HUES64 (cell line): ENCODE measurements around the gene AKAP13.
A peak's percentile ranks its signal among the peaks of the same experiment; 100 is the strongest.

Experiments used
- H3K27ac ChIP-seq: 2 replicates; pipeline ENCODE4 v1.7.0; 2013; ENCODE audit warnings: low read depth, low read length, inconsistent platforms
- H3K27me3 ChIP-seq: 2 replicates; pipeline ENCODE4 v1.6.1; 2013; ENCODE audit warnings: mild to moderate bottlenecking, low read length; ENCODE audit not compliant: insufficient read depth
- H3K36me3 ChIP-seq: 2 replicates; pipeline ENCODE4 v1.6.1; 2013; ENCODE audit warnings: mild to moderate bottlenecking, low read length; ENCODE audit not compliant: insufficient read depth
- H3K4me1 ChIP-seq: 2 replicates; pipeline ENCODE4 v1.6.1; 2013; ENCODE audit warnings: mild to moderate bottlenecking, low read length, moderate library complexity; ENCODE audit not compliant: insufficient read depth
- H3K4me3 ChIP-seq: 2 replicates; pipeline ENCODE4 v1.5.1; 2013; ENCODE audit warnings: mild to moderate bottlenecking, low read length, moderate library complexity
- H3K9ac ChIP-seq: 2 replicates; pipeline ENCODE4 v1.6.1; 2013; ENCODE audit warnings: mild to moderate bottlenecking, low read depth, low read length
- H3K9me3 ChIP-seq: 2 replicates; pipeline ENCODE4 v1.6.1; 2013; ENCODE audit warnings: low read depth, low read length; ENCODE audit not compliant: insufficient read depth
- WGBS: fragments of 150-250, 120-280 bp; methylation state at CpG from one replicate; pipeline ENCODE4 v1.1.7; 2013; ENCODE audit warnings: missing lambda C conversion rate; 5-methylcytosine and 5-hydroxymethylcytosine counted together

The AKAP13 gene

DNA sequence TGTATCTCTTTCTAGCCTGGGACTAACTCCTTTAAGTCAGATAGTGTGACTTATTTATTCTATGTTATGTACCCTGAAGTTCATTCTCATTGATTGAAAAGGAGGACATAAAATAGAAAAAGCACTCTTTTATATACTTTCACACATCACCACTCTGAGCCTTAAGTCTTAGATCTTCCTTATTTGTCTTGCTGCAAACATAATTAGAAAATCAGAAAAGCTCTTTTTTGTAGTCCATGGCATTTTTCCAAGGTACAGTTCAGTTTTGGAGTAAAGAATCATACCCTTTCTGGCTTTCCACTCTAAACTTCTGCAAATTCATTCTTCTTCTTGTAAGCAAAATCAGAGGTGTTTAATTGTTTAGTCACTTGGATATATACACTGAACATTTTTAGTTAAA is 75.5 kb downstream of the AKAP13 start:
- Histone ChIP-seq H3K9ac (no peak overlapping the region), H3K27me3 (no peaks in the 10 kb centered on the region), H3K27ac (no peak overlapping the region), H3K4me3 (no peak overlapping the region), H3K9me3 (no peaks in the 10 kb centered on the region), H3K4me1 (peaks cover 36% of the 10 kb centered on the region), H3K36me3 (no peaks in the 10 kb centered on the region)

GRCh38 chr15:85456798-85457197 is 76.4 kb downstream of the AKAP13 start:
- no CpG with 5 or more reads among the region's 3 CpGs for WGBS
- Histone ChIP-seq H3K36me3 (no peaks in the 10 kb centered on the region), H3K4me1 (peaks cover 41% of the 10 kb centered on the region), H3K9me3 (no peaks in the 10 kb centered on the region), H3K9ac (no peak overlapping the region), H3K27ac (no peak overlapping the region), H3K4me3 (no peak overlapping the region), H3K27me3 (no peaks in the 10 kb centered on the region)

GRCh38 chr15:85457392-85457968 is 77.1 kb downstream of the AKAP13 start:
- Histone ChIP-seq H3K4me3 (no peak overlapping the region), H3K4me1 (peaks cover 45% of the 10 kb centered on the region), H3K9me3 (no peaks in the 10 kb centered on the region), H3K27me3 (no peaks in the 10 kb centered on the region), H3K27ac (no peak overlapping the region), H3K36me3 (no peaks in the 10 kb centered on the region), H3K9ac (no peak overlapping the region)
- 92% methylated on average over 8 of the region's 8 CpGs for WGBS

DNA sequence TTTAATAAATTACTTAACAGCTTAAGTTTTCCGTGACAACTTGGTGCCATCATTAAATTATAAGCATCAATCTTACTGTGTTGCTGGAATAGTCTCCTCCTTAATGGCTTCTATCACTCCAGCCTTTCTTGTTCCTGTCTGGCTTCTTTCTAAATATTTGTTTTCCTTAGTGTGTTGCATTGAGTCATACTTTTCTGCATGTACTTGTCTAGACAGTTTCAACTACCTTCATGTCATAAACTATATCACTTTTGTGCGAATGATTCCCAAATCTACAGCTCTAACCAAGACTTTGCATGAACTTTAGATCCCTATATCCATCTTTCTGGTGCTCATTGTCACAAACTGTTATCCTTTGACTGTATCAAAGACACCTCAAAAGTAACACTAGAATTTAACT is 78.4 kb downstream of the AKAP13 start:
- Histone ChIP-seq H3K27me3 (no peaks in the 10 kb centered on the region), H3K9me3 (no peaks in the 10 kb centered on the region), H3K4me3 (no peak overlapping the region), H3K4me1 (peaks cover 54% of the 10 kb centered on the region), H3K27ac (no peak overlapping the region), H3K36me3 (no peaks in the 10 kb centered on the region), H3K9ac (no peak overlapping the region)
- WGBS: 98% methylated on average over 2 of the region's 2 CpGs

GRCh38 chr15:85462029-85462428 is 81.6 kb downstream of the AKAP13 start:
- Histone ChIP-seq H3K9ac (no peak overlapping the region), H3K36me3 (no peaks in the 10 kb centered on the region), H3K9me3 (no peaks in the 10 kb centered on the region), H3K27ac (no peak overlapping the region), H3K4me3 (no peak overlapping the region), H3K27me3 (no peaks in the 10 kb centered on the region), H3K4me1 (peaks cover 43% of the 10 kb centered on the region)

DNA sequence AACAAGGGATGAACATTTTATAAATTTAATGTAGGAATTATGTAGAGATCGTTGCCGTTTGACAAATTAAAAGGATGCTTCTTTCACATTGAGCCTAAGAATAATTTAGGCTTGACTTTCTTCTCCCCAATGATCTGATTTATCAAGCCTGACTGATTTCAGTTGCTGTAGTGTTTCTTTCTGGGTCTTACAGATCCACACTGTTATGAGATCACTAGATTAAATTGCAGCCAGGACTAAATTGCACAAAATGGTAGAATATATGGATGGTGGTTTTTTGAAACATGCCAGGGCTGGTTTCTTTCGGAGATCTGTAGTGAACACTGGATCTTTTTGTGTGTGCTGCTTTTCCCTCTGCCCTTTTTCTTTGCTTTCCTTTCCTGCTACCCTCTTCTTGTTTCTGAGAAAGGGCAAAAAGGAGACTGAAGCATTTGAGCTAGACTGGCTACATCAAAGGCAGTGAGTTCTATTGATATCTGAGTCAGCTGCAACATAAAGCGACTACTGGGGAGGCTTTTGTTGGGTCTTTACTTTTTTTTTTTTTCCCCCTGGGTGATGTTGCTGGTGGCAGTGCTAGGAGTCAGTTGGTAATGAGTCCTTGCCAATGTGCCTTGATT is 83.0 kb downstream of the AKAP13 start:
- peak overlapping the region; percentile 56; the same call in 1 of the 2 replicates for H3K27ac ChIP-seq
- WGBS: 58% methylated on average over 4 of the region's 4 CpGs
- peak overlapping the region; percentile 31; the same call in 1 of the 2 replicates for H3K9ac ChIP-seq
- H3K36me3 ChIP-seq: no peaks in the 10 kb centered on the region
- H3K4me3 ChIP-seq: peak overlapping the region; percentile 14; the same call in 1 of the 2 replicates
- peaks cover 48% of the 10 kb centered on the region for H3K4me1 ChIP-seq
- H3K27me3 ChIP-seq: no peaks in the 10 kb centered on the region
- H3K9me3 ChIP-seq: no peaks in the 10 kb centered on the region

DNA sequence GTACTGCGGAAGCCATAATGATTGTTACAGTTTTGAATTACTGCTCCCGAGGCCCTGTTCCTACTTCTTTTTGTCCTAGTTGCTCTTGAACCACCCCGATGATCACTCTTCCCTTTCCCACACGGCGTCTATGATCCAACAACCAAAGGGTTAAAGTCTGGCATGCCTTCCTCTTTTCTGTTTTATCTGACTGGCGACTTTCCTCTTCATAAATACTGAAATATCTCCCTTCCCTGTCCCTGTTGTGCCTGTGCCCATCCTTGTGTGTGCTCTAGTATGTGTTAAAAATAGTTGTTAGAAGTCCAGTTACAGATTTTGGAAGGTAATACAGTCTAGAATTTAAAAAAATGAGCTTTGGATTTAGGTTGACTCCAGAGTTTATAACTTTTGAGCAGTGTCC is 83.6 kb downstream of the AKAP13 start:
- H3K4me3 ChIP-seq: no peak overlapping the region; the same call in 1 of the 2 replicates
- H3K9me3 ChIP-seq: no peaks in the 10 kb centered on the region
- WGBS: 55% methylated on average over 6 of the region's 6 CpGs
- H3K4me1 ChIP-seq: peaks cover 48% of the 10 kb centered on the region
- H3K27me3 ChIP-seq: no peaks in the 10 kb centered on the region
- no peak overlapping the region for H3K9ac ChIP-seq
- no peaks in the 10 kb centered on the region for H3K36me3 ChIP-seq
- peak overlapping the region; percentile 32; the same call in 1 of the 2 replicates for H3K27ac ChIP-seq

DNA sequence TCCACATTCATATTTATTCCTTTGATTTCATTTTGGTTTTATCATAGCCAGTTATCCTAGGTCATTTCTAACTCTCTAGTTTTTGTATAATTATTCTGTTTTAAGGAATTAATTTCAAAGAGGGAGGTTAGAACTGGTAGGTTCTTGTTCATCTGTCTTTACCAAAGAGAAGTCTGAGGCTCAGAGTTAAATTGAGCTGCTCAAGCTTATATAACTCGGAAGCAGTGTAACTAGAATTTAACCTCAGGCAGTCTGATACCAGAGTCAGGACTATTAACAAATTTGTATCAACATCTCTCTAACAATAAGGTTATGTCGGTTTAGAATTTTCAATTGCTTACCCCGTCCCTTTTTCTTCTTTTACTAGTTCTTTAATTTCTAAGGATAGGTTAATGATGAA is 84.1 kb downstream of the AKAP13 start:
- Histone ChIP-seq H3K27ac (no peak overlapping the region; the same call in 1 of the 2 replicates), H3K27me3 (no peaks in the 10 kb centered on the region), H3K9ac (no peak overlapping the region), H3K4me3 (no peak overlapping the region), H3K36me3 (no peaks in the 10 kb centered on the region), H3K9me3 (no peaks in the 10 kb centered on the region), H3K4me1 (peaks cover 48% of the 10 kb centered on the region)
- 92% methylated on average over 2 of the region's 3 CpGs for WGBS

DNA sequence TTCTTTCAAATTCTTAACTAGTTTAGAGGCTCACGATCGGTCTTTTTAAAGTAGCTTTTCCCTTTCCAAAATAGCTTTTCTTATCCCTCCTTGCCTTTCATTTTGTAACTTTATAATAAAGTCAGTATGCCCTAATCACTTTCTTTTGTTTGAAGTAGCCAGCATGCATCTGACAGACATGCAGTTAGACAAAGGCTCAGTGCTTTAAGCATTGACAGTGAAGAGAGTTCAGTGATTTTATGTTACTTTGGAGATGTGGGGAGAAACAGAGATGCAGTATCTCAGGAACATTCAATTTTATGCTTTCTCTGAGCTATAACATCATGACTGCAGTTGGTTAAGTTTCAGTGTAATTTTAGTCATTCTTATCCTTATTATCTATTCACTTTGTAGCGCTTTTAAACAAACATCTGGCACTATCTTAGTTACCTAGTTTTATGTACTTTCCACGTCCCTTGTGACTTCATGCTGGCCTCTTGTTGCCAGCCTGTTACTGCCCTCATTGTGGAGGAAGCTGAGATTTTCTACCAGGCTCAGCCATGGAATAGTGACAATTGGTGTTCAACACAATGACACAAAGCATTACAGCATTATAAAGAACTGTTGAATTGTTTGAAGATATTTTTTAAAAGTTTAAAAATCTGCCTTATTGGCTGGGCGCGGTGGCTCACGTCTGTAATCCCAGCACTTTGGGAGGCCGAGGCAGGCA is 90.3 kb downstream of the AKAP13 start:
- H3K4me1 ChIP-seq: peaks cover 32% of the 10 kb centered on the region
- H3K27ac ChIP-seq: no peak overlapping the region
- H3K9ac ChIP-seq: peak overlapping the region; percentile 8; the same call in 1 of the 2 replicates
- no peaks in the 10 kb centered on the region for H3K36me3 ChIP-seq
- no peaks in the 10 kb centered on the region for H3K27me3 ChIP-seq
- no peak overlapping the region for H3K4me3 ChIP-seq
- 83% methylated on average over 8 of the region's 8 CpGs for WGBS
- no peaks in the 10 kb centered on the region for H3K9me3 ChIP-seq

- no peak overlapping the region for H3K4me3 ChIP-seq
- H3K4me1 ChIP-seq: peaks cover 28% of the 10 kb centered on the region
- 94% methylated on average over 2 of the region's 2 CpGs for WGBS
- H3K9ac ChIP-seq: no peak overlapping the region
- H3K27ac ChIP-seq: no peak overlapping the region
- no peaks in the 10 kb centered on the region for H3K36me3 ChIP-seq
- H3K27me3 ChIP-seq: no peaks in the 10 kb centered on the region
- H3K9me3 ChIP-seq: no peaks in the 10 kb centered on the region
Observed at GRCh38 chr15:85472349-85472748, 91.9 kb downstream of the AKAP13 start.

DNA sequence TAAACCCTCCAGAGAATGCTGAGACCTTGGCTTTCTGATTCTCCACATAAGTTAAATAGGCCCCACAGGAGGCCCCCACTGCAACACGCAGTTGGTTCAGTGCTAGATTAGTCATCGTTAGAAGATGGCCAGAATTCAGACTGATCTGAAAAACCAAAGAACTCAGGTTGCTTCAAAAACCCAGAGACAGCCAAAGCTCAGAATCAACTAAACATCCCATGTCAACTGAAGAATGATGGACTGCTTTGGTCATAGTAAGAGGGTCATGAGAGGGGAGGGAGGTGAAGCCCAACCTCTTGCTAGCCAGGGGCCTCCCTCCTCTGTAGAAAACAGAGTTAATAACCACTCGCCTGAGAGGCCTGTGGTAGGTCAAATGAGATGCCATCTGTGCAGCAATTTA is 93.1 kb downstream of the AKAP13 start:
- H3K9ac ChIP-seq: no peak overlapping the region

More for the DNA sequence above, 93.1 kb downstream of the AKAP13 start:
- H3K36me3 ChIP-seq: no peaks in the 10 kb centered on the region
- H3K4me3 ChIP-seq: no peak overlapping the region
- no peak overlapping the region for H3K27ac ChIP-seq
- H3K27me3 ChIP-seq: no peaks in the 10 kb centered on the region
- H3K4me1 ChIP-seq: peaks cover 29% of the 10 kb centered on the region
- H3K9me3 ChIP-seq: no peaks in the 10 kb centered on the region
- 55% methylated on average over 3 of the region's 3 CpGs for WGBS
